Stimulated activated CD4-positive, alpha-beta T cell treated with anti-CD3 and anti-CD28 coated beads, TNF-alpha, amount 100 ng/mL, for 24 hours (primary cell): ENCODE measurements around the gene PDIA5.
"Not testable (repeated sequence)": the region's sequence is repeated elsewhere in the genome, so short reads cannot be mapped to it uniquely, and the experiment has no call there.

ENCODE experiments used
- DNase-seq, 3 experiments: peaks; one replicate each; pipeline ENCODE4 v3.0.0-alpha.2; 2020; ENCODE audit warnings: low read depth in 3 of 3

PDIA5 gene

DNA sequence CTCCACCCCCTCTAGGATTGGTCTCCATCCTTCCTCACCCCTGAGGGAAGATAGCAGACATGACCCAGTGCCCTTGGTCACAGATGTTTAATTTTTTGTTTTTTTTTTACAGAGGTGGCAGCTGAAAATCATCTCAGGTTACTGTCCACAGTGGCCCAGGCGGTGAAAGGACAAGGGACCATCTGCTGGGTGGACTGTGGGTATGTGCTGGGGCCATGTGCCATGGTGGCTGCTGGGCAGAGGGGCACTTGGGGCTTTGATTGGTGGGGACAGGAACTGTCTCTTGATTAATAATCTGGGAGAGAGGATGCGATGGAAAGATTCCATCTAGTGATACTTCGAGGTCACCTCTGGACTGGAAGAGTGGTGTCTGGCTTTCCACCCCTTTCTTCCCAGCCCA lies 25.4 kb downstream of the PDIA5 start:
- DNase-seq: no peak

- no peak for DNase-seq
These were observed 26.9 kb downstream of the PDIA5 start for GRCh38 chr3:123093696-123094095.

GRCh38 chr3:123094516-123095313 lies 27.9 kb downstream of the PDIA5 start:
- DNase-seq: no peak

- no peak for DNase-seq
These were observed 29.3 kb downstream of the PDIA5 start for GRCh38 chr3:123096126-123096525.

DNA sequence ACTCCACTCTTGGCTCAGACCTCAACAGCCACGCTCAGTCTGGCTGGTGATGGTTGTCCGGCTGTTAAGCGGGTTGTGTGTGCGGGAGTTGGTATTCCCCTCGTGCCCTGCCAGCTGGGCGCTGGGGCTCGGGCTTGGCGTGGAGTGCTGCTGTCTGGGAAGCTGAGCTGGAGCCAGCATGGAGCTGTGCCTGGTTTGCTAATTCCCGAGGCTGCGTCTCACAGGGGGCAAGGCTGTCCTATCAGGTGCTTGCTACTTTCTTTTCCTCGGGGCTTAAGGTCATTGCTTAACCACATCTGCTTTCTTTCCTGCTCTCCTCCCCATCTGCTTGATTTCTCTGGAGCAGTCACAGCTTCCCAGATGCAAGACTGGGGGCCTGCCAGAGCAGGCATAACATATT lies 29.9 kb downstream of the PDIA5 start:
- no peak for DNase-seq

GRCh38 chr3:123098426-123099330 lies 31.9 kb downstream of the PDIA5 start:
- DNase-seq: no peak

DNA sequence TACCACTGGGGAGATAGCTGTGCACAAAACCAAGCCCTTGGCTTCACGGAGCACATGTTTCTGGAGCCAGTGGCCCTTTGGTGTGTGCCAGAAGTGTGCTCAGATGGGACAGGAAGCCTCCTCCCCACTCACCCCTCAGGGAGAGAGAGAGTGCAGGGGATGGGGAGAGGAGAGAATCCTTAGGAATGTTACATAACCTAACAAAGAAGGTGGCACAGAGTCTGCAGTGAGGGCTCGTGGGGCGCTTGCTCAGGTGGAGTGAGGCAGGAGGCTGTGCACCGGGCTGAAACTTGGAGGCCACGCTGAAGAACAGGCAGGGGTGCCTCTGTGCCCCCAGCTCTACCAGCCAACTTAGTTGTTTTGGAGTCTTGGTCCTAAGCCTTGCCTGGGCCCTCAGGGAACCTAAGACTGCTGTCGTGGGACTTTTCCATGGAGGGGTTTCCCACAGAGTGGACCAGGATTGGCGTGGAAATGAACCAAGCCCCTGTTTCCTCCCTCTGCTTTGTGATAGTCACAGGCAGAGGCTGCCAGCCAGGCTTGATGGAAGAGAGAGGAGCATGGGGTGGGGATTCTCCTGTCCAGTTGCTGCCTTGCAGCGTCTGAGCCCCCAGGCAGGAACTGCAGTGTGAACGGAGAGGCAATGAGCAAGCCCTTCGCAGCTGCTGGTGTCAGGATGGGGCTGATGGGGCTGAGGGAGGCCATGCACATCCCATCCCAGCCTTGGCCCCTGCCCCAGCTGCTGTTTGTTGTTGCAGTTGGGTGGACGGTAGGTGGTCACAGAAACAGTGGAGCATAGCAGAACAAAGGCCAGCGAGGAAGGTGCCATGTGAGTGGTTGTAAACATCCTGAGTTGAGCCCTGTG lies 32.7 kb downstream of the PDIA5 start:
- no peak for DNase-seq

GRCh38 chr3:123100193-123100776 lies 33.5 kb downstream of the PDIA5 start:
- no peak for DNase-seq

DNA sequence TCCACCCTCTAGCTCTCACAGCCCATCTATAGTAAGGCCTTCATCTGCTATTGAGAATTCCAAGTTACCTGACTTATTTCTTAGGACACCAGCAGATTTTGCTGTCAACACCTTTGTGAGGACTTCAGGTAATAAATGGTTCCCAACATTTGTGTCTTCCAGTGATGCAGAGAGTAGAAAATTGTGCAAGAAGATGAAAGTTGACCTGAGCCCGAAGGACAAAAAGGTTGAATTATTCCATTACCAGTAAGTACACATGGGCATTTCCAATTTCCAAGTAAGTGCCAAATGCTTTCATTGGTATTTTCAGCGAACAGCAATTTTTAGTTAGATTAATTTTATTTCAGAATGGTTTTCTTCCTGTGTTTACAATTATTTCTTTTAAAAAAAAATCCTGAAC lies 35.4 kb downstream of the PDIA5 start:
- no peak for DNase-seq

DNA sequence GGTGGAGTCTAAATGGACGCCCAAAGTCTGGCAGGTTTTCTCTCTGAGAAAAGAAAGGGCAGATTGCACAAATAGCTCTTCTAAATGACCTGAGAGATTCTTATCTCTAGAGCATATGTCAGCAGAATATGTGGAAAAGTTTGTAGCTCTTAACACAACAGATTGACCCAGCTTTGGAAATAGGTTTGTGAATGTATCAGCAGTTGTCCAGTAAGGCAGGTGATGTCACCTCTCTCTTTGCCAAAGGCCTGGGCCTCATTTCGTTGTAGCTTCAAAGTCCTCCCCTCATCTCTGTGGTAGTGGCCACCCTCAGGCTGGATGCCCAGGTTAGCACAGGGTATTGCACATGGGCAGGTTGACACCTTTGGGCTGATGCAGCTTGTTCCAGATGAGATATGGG lies 36.0 kb downstream of the PDIA5 start:
- DNase-seq: no peak

- no peak for DNase-seq
These were observed 37.7 kb downstream of the PDIA5 start for GRCh38 chr3:123104550-123104949.

- no peak for DNase-seq
These were observed 38.7 kb downstream of the PDIA5 start for GRCh38 chr3:123105201-123106189.

DNA sequence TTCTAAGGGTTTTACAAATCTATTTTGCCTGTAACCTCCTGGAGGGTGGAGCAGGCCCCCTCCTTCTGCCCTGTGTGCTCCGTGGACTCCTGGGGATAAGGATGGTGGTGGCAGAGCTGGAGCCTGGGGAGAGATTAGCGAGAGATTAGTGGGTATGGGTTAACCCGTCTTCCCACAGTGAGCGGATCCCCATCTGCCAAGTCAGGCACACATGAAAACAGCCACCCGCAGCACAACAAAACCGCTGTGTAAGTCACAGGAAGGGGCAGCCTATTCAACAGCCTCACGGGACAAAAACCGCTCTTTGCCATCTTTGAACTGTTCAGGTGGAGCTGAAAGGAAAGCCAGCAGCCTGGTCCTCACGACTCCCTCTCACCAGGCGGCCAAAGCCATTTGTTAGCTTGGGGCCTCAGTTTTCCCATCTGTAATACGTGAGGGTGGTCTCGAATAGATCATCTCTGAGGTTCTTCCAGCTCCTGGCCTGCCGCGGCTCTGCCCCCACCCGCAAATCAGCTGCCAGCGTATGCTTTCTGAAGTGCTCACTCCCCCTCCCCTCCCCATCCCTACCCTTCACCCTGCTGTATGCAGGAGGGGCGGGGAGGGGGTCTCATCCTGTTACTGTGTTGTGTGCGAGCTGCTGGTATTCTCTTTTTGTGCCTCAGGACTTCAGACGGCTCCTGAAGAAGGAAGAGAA lies 43.6 kb downstream of the PDIA5 start:
- DNase-seq: no peak

GRCh38 chr3:123110976-123111615 lies 44.3 kb downstream of the PDIA5 start:
- DNase-seq: no peak

- no peak for DNase-seq
These were observed 44.8 kb downstream of the PDIA5 start for GRCh38 chr3:123111640-123112039.

DNA sequence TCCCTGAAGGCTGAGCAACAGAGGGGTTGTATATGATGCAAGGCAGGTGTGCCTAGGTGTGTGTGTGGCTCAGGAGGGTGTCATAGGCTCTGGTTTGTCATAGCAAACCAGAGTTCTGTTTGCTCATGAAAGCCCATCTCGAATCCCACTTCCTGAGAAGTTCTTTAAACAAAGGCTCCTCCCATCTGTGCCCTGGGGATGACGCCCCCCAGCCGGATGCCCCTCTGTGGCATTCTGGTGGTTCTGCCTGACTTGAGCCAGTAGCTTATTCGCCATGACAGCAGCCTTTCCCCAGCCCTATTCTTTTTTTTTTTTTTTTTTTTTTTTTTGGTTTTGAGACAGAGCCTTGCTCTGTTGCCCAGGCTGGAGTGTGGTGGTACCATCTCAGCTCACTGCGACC lies 45.4 kb downstream of the PDIA5 start:
- no peak for DNase-seq

DNA sequence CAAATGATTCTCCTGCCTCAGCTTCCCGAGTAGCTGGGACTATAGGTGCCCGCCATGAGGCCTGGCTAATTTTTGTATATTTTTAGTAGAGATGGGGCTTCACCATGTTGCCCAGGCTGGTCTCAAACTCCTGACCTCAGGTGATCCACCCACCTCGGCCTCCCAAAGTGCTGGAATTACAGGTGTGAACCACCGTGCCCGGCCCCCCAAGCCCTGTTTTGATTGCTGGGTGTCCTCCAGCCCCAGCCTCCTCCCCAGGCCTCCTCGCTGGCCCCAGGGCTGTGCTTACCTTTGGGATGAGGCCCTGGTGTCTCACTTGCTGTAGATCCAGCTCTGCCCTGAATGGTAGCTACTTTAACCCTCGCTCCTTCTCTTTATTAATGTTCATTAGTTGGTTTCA lies 45.8 kb downstream of the PDIA5 start:
- DNase-seq: not testable (repeated sequence)

GRCh38 chr3:123113889-123114450 lies 47.1 kb downstream of the PDIA5 start:
- no peak for DNase-seq

GRCh38 chr3:123116116-123116515 lies 49.3 kb downstream of the PDIA5 start:
- no peak for DNase-seq
